D721Med (cell line): Measurements from ENCODE around the gene SLC9A6.

Experiments used
- DNase-seq: peaks from one replicate; pipeline ENCODE4 v3.0.0; 2011; ENCODE audit warnings: low spot score; ENCODE audit not compliant: insufficient read length
- FAIRE-seq: peaks from 2 replicates; lab custom pipeline; 2011; peaks lifted over from hg19 to GRCh38; lab: Jason Lieb, UNC
- CTCF ChIP-seq: IDR thresholded peaks from 2 replicates; pipeline ENCODE4 v1.5.1; 2012; ENCODE audit warnings: mild to moderate bottlenecking, control low read depth; ENCODE audit not compliant: insufficient read depth; ENCODE audit errors: missing control alignments

Gene SLC9A6

DNA sequence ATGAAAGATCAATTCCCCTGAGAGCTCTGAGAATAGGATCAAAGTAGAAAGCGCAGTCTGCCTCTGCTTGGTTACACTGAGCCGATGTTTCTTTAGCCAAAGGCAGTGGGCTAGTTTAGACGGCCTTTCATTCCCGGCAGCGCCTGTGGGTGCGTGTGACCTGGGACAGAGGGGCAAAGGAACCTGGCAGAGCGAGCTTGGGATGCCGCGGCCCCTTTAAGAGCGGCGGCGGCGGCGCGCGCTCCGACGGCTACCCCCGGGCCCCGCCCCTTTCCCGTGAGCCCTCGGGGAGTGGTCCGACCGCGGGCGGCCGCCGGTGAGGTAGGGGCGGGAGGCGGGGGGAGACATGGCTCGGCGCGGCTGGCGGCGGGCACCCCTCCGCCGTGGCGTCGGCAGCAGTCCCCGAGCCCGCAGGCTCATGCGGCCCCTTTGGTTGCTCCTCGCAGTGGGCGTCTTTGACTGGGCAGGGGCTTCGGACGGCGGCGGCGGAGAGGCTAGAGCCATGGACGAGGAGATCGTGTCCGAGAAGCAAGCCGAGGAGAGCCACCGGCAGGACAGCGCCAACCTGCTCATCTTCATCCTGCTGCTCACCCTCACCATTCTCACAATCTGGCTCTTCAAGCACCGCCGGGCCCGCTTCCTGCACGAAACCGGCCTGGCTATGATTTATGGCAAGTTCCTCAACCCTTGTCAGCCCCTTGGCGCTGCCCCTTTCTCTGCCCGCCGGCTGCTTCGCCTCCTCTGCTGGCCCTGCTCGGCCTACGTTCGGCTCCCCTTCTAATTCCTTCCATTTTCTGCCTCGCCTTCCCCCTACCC, at the start of gene SLC9A6:
TSS of gene SLC9A6 (plus strand) at position 279 of the 816 bp plus-strand sequence. CDS start at position 503, 224 bp downstream.
- no peak for TF ChIP-seq CTCF
- FAIRE-seq (no peak), DNase-seq (peak; percentile 39)

- DNase-seq (no peak), FAIRE-seq (no peak)
- no peak for TF ChIP-seq CTCF
Observed at GRCh38 chrX:135944486-135944885, 40.7 kb upstream of the SLC9A6 start.

GRCh38 chrX:135951291-135951690, 33.9 kb upstream of the SLC9A6 start:
- FAIRE-seq = no peak
- TF ChIP-seq CTCF = no peak

GRCh38 chrX:135973025-135973547, 12.1 kb upstream of the SLC9A6 start:
- no peak for DNase-seq
- no peak for FAIRE-seq
- peak; percentile 1 for TF ChIP-seq CTCF

More at GRCh38 chrX:135951291-135951690, 33.9 kb upstream of the SLC9A6 start:
- DNase-seq = no peak

DNA sequence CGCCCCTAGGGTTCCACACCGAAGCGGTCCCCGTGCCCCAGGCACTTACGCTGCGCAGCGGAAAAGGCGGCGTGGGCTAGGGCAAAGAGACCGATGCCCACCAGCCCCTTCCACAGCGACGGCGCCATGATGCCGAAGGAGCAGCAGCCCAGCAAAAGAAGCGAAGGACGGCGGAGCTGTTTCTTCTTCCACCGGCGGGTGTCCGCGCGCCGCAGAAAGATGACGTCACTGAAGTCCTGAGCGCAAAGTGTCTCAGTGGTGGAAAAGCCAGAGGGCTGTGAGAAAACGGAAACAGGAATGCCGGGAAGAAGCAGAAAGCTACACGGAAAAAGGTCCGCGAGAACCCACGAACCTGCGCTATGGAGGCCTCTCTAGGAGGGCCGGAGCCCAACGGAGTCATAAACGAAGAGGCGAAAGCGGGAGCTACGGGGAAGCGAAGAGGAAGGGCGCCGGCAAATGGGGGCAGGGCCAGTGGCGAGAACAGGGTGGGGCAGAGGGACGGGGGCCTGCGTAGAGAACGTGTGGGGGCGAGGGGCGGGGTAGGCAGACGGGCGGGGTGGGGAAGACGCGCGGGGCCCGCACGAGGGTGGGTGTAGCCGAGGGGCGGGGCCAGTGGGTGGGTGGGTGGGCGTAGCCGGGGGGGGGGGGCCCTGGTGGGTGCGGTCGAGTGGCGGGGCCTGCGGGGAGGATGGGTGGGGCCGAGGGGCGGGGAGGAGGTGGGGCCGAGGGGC, 11.5 kb upstream of the SLC9A6 start, which contains the start of gene MMGT1:
TSS of gene MMGT1 (minus strand) at position 441 of the 731 bp plus-strand sequence. CDS start at position 128, 313 bp downstream.
- DNase-seq (peak; percentile 28), FAIRE-seq (no peak)
- TF ChIP-seq CTCF = no peak

GRCh38 chrX:135974279-135974856, 10.9 kb upstream of the SLC9A6 start:
- FAIRE-seq (no peak), DNase-seq (peak; percentile 30)
- no peak for TF ChIP-seq CTCF
